Measurements from ENCODE around the gene EML4. TPM values are rescaled to one million over a fixed set of nuclear protein-coding genes. Genes with fewer than 3 reads are reported as not detected.

The EML4 gene
- total RNA-seq, 1 donor from 2014 or later = 33.7 TPM

- TF ChIP-seq CTCF (conservative IDR thresholded peaks at IDR 0.05; ENCODE audit: low read depth, low read length) = no peak
- no peak overlapping the region for H3K4me3 ChIP-seq (ENCODE audit: low read depth, low read length)
- no peak for DNase-seq (ENCODE audit: low read depth)
Observed at GRCh38 chr2:42223067-42223854, 54.1 kb downstream of the EML4 start.

- no peak for TF ChIP-seq CTCF (conservative IDR thresholded peaks at IDR 0.05; ENCODE audit: low read depth, low read length)
- DNase-seq (ENCODE audit: low read depth) = no peak
- no peak overlapping the region for H3K4me3 ChIP-seq (ENCODE audit: low read depth, low read length)
Observed at GRCh38 chr2:42223855-42224268, 54.7 kb downstream of the EML4 start.

GRCh38 chr2:42224422-42225067 is 55.4 kb downstream of the EML4 start:
- DNase-seq (ENCODE audit: low read depth) = no peak
- no peak for TF ChIP-seq CTCF (conservative IDR thresholded peaks at IDR 0.05; ENCODE audit: low read depth, low read length)
- H3K4me3 ChIP-seq (ENCODE audit: low read depth, low read length) = no peak overlapping the region

GRCh38 chr2:42225573-42225972 is 56.4 kb downstream of the EML4 start:
- no peak for TF ChIP-seq CTCF (conservative IDR thresholded peaks at IDR 0.05; ENCODE audit: low read depth, low read length)
- H3K4me3 ChIP-seq (ENCODE audit: low read depth, low read length) = no peak overlapping the region
- DNase-seq (ENCODE audit: low read depth) = no peak

- H3K4me3 ChIP-seq (ENCODE audit: low read depth, low read length) = no peak overlapping the region
- TF ChIP-seq CTCF (conservative IDR thresholded peaks at IDR 0.05; ENCODE audit: low read depth, low read length) = no peak
- no peak for DNase-seq (ENCODE audit: low read depth)
Observed at GRCh38 chr2:42227491-42227890, 58.3 kb downstream of the EML4 start.

- no peak overlapping the region for H3K4me3 ChIP-seq (ENCODE audit: low read depth, low read length)
- DNase-seq (ENCODE audit: low read depth) = no peak
- no peak for TF ChIP-seq CTCF (conservative IDR thresholded peaks at IDR 0.05; ENCODE audit: low read depth, low read length)
Observed at GRCh38 chr2:42228101-42228500, 58.9 kb downstream of the EML4 start.
